HG02884 (cell line): ENCODE data around the gene TSPOAP1.

ENCODE experiments used
- ATAC-seq: cut with Tn5 transposase; IDR thresholded peaks from one replicate; pipeline ENCODE4 v1.9.1; 2021; ENCODE audit warnings: mild to moderate bottlenecking, moderate library complexity; ENCODE audit not compliant: unreplicated experiment

TSPOAP1 gene

DNA sequence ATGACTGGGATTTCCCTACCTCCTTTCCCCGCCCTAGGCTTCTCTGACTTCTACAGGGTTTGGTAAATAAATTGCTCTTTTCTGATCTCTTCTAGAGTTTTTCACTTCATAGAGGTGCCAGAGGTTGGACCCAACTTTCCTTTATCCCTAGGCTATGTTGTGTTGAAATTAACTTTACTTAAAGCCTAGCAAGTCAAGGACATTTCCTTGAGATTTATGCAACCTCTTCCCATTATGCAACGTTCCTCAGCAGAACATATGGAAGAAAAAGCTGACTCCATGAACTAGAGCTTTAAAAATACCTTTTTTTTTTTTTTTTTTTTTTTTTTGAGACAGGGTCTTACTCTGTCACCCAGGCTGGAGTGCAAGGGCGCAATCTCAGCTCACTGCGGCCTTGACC, 63.3 kb downstream of the TSPOAP1 start:
- ATAC-seq, result no peak

DNA sequence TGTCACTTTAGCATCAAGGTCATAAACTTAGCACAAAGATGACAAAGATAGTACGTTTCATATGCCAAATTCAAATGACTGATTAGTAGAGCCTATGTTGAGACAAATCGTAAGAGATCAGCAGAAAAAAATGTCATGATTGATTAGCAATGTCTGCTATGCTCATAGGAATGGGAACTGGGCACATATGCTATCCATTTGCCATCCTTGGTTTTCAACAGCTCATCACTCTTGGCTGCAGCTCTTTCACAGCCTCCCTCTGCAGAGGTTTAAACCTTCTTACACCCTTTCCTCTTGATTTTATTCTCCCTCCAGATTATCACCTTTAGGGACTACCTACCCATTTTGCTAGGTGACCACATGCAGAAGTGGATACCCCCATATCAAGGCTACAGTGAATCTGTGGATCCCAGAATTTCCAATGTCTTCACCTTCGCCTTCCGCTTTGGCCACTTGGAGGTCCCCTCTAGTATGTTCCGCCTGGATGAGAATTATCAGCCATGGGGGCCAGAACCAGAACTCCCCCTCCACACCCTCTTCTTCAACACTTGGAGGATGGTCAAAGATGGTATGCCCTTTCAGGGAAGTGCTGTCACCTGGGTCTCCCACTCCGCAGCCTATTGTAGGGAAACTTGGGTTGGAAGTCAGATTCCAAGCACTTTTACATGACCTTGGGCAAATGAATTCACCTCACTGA, 64.0 kb downstream of the TSPOAP1 start:
- ATAC-seq, result no peak

DNA sequence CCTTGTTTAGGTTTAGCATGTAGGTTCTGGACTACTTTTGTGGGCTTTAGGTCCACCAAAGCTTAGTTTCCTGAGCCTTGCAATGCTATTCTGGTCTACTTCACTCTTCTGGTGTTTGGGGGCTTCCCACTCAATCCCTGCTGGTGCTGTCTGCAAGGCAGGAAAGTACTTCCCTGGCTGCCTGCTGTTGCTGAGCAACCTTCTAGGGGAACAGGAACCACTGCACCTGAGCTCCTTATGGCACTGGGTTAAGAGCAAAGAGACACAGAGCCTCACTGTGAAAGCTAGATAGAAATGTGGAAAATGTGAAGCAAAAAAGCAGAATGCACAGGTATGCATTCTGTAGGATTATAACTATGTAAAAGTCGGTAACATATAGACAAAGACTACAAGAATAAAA, 64.8 kb downstream of the TSPOAP1 start:
- no peak for ATAC-seq

DNA sequence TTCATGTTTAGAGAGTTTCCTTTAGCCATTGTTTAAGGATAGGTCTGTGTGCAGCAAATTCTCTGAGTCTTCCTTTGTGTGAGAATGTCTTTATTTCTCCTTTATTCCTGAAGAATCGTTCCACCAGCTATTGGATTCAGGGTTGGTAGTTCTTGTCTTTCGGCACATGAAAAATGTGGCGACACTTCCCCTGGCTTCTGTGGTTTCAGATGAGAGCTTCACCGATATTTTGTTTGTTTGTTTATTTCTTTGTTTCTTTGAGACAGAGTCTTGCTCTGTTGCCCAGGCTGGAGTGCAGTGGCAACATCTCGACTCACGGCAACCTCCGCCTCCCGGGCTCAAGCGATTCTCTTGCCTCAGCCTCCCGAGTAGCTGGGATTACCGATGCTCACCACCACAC, 66.4 kb downstream of the TSPOAP1 start:
- ATAC-seq, result no peak

DNA sequence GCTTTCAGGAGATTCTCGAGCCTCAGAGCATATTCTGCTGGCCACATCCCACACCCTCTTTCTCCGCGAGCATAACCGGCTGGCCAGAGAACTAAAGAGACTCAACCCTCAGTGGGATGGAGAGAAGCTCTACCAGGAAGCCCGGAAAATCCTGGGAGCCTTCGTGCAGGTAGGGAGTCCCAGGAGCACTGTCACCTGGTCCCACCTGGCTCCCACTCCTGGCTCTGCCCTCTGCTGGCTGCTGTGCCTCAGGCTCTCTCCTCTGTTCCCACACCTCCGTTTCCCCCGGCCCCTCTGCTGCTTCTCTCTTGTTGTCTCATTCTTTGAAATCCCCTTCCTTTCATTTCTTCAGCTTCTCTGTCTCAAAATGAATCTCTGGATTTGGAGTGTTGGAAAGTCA, 73.8 kb downstream of the TSPOAP1 start:
- ATAC-seq, result no peak

DNA sequence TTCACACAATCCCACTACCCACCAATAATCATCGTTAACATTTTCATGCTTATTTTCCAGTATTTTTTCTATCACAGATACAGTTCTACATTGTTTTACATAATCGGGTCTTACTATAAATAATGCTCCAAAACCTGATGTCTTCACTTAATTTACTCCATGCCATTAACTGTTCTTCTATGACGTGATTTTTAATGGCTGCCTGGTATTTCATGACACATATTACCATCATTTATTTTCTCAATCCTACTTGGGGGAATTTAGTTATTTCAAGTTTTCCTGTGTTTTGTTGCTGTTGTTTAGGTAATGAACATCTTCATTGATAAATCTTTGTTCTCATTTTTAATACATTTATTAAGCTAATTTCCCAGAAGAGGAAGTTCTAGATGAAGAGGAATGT, 75.5 kb downstream of the TSPOAP1 start:
- no peak for ATAC-seq

DNA sequence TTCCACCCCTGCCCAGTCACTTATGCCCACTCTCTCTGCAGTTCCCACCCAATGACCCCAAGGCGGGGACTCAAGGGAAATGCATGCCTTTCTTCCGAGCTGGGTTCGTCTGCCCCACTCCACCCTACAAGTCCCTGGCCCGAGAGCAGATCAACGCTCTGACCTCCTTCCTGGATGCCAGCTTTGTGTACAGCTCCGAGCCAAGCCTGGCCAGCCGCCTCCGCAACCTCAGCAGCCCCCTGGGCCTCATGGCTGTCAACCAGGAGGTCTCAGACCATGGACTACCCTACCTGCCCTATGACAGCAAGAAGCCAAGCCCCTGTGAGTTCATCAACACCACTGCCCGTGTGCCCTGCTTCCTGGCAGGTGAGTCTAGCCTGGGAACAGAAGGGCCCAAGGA, 76.5 kb downstream of the TSPOAP1 start:
- ATAC-seq, result no peak
